HG02970 (cell line): ENCODE measurements around the gene FAM131B.
"Not testable (repeated sequence)": the region's sequence is repeated elsewhere in the genome, so short reads cannot be mapped to it uniquely, and the experiment has no call there.

Source experiments
- ATAC-seq: cut with Tn5 transposase; IDR thresholded peaks from one replicate; pipeline ENCODE4 v1.9.1; 2021; ENCODE audit warnings: mild to moderate bottlenecking, moderate library complexity, moderate number of reproducible peaks; ENCODE audit not compliant: unreplicated experiment, low FRiP score

The FAM131B gene

GRCh38 chr7:143362131-143363015, at the start of gene FAM131B:
FAM131B (minus strand) TSS chr7:143362713; CDS start chr7:143362603, 110 bp downstream.
- ATAC-seq = no peak

- no peak for ATAC-seq
These were observed 49.6 kb upstream of the FAM131B start for GRCh38 chr7:143411976-143412708.

GRCh38 chr7:143410521-143411004, 48.0 kb upstream of the FAM131B start:
- ATAC-seq = no peak

DNA sequence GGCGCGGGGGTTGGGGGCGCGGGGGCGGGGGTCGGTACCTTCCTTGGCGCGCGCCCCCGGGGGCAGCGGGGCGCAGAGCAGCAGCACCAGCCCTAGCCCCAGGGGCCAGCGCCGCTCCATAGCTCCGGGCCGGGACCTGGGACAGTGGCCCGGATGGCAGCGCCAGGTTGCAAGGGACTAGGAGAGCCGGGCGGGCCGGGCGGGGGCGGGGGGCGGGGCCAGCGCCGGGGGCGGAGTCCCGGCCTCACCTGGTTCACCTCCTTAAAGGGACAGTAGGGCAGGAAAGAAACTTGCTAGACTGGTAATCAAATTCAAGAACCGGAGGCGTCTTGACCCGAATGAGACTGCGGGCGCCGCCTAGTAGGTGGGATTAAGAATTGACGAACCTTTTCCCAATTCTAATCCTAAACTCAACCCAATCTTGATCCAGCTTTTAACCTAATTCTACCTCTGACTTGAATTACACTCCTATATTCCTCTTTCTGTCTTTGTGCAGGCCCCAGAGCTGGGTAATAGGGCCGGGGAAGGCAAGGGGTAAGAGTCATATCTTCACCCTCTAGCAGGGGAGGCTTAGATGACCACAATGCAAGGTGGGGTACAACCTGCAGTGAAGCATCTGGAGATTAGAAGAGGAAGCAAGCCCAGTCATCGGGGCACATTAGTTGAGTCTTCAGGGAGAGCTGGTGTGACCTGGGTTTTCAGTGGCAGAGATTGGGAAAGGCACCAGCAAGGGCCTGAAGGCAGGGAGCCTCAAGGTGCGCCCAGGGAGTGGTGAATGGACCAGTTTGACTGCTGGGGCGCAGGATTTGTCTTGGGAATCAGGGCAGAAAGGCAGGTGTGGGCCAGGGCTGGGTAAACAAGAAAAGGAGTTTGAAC, 46.4 kb upstream of the FAM131B start, which contains the start of gene EPHA1:
Gene EPHA1 (minus strand): TSS at position 171 of the 876 bp plus-strand sequence. CDS start 51 bp downstream, at position 120.
- no peak for ATAC-seq

DNA sequence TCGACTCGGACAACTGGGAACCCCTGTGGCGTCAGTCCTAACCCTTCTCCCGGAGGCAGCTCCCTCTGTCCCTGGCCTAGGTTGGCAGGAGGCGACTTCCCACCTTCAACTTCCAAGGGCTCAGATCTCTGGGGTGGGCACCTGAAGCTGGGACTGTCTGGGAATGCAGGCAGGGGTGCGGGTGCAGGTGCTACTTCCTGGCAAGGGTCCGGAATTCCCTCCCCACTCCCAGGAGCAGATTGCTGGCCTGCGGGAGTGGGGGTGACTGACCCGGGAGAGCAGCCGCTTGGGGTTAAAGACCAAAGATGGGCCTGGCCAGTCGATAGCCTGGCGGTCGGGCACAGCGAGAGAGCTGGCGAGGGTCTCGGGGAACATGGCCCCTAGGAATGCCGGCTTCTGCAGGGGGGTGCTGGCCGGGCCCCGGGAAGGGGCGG, 45.8 kb upstream of the FAM131B start:
- ATAC-seq = no peak

DNA sequence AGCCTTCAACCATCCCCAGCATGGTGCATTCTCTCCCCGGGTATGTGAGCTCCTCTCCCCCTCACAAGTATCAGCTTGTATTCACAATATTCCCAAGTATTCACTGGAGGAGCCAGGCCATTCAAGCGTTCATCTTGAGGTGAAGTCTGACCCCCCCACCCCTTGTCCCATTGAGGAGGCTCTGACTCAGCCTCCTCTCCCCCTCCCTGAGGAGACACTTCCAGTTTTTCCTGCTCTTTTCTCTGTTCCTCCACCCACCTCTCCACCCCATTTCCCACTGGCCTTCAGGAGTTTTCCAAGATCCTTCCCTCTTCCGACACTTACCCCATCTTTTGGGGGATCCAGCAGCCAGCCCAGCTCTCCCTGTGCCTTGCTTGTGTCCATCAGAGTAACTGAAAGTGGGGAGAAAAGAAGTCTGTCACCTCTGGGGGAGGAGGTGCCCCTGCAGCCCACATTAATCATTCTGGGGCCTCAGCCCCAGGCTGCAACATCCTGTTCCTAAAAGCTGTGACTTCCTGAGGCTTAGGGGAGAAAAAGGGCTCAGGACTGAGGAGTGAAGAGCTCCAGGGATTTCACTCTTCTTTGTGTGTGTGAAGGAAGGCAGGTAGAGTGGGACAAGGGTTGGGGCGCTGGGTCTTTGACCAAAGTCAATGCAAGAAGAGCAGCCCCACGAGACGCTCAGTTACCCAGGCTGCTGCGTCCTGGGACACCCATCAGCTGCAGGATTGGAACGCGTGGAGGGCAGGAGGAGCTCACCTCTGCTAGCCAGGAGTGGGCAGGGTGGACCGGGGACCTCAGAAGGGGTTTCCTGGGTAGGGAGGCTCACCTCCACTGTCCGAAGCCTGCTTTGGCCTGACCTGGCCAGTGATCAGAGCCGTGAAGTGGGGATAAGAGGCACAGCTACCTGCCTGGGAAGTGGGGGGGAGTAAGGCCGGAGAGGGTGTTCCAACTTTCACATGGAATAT, 45.1 kb upstream of the FAM131B start:
- no peak for ATAC-seq

DNA sequence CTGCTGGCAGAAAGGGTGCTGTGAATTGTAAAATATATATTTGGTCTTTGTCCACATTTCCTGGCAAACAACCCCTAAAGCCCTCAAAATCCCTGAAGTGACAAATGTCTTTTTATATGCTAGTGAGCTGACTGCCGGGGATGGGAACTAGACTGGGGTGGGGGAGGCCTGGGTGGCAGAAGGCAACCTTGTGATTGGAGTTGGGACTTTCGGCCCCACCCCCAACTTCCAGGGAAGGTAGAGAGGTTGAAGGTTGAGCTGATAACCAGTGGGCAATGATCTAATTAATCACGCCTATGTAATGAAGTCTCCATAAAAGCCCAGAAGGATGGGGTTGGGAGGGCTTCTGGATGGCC, 43.5 kb upstream of the FAM131B start:
- no peak for ATAC-seq

DNA sequence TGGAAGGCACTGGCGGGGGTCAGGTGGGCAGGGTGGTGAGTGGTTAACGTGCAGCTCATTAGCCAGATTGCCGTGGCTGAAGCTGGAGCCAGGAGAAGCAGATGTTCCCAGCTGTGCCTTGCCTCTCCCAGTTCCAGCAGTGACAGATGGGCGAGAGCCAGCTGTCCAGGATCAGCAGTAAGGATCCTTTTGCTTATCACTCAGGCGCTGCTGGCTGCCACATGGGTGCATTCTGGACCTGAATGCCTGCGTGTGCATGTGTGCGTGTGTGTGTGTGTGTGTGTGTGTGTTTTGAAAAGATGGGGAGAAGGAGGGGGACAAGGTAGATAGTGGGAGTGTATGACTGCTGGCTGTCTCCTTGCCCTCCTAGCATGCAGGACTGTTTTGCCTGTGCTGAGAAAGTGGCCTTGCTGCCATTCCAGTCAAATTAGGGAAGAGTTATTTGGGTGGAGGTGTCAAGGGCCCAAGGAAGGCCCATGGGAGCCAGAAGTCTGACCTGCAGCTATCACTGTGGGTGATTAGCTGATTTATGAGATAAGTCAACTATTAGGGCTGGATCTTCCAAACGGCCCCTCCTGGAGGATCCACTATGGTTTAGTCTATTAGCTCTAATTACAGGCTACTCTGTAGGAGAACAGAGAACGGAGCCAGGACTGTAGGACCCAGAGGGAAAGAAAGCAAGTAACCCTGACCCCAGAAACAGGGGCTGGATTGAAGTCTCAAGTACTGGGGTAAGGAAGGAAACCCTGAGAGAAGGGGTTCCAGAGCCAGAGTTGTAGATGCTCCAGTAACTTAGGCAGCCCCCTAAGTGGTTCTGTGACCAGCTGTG, 42.9 kb upstream of the FAM131B start:
- ATAC-seq = no peak

DNA sequence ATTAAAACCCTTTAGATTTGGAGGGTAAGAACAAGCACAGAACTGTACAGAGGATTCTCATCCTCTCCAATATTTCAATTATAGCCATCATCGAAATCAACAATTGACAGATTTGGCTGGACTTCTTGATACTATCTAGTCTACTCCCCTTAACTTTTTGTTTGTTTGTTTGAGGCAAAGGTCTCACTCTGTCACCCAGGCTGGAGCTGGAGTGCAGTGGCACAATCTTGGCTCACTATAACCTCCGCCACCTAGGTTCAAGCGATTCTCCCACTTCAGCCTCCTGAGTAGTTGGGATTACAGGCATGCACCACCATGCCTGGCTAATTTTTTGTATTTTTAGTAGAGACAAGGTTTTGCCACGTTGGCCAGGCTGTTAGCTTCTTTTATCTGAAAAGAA, 39.7 kb upstream of the FAM131B start:
- not testable (repeated sequence) for ATAC-seq

GRCh38 chr7:143401265-143401664, 38.8 kb upstream of the FAM131B start:
- ATAC-seq = no peak

DNA sequence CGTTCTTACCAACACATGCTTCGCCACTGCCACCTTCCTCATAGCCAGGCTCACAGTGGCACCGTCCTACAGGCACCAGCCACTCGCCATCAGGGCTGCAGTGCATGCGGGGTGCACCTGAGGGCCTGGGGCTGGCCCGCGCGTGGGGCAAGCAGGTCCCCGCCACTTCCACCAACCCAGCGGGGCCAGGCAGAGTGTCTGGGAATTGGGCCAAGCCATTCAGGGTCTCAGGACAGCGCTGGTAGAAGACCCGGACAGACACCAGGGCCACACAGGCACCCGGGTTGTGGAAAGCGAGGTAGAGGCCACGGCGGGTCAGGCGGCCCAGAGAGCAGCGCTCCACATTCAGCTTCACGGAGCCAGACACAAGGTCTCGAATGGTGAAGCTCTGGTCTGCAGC, 37.1 kb upstream of the FAM131B start:
- no peak for ATAC-seq

DNA sequence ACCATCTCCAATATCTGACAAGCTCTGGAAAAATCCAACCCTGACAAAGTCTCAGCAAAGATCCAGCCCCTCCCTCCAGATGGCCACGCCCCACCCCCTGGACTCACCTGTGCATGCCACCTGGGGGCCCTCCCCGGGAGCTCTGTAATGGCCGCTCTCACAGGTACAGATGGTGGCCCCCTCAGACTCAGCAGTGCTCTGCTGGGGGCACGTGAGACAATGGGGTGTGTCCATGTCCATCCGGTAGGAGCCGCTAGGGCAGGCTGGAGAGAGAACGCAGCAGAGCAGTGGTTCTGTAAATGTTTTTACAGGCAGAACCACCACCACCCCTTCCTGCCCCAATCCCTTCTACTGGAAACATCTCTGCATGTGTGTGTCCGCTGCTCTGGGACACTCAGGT, 36.6 kb upstream of the FAM131B start:
- ATAC-seq = no peak

DNA sequence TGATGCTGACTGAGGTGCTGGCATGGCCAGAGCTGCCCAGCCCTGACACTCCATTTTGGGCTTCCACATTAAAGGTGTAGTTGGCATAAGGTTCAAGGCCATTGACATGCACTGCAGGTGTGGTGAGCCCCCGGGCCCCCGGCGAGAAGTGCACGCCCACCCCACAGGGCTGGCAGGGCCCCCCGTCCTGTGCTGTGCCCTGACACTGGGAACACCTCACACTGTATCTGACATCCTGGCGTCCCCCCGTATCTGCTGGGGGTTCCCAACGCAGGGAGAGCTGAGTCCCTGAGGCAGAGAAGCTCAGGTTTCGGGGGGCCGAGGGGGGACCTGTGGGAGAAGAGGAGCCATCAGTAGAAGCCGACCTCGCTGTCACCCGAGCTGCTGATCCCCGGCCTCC, 36.1 kb upstream of the FAM131B start:
- ATAC-seq = no peak

DNA sequence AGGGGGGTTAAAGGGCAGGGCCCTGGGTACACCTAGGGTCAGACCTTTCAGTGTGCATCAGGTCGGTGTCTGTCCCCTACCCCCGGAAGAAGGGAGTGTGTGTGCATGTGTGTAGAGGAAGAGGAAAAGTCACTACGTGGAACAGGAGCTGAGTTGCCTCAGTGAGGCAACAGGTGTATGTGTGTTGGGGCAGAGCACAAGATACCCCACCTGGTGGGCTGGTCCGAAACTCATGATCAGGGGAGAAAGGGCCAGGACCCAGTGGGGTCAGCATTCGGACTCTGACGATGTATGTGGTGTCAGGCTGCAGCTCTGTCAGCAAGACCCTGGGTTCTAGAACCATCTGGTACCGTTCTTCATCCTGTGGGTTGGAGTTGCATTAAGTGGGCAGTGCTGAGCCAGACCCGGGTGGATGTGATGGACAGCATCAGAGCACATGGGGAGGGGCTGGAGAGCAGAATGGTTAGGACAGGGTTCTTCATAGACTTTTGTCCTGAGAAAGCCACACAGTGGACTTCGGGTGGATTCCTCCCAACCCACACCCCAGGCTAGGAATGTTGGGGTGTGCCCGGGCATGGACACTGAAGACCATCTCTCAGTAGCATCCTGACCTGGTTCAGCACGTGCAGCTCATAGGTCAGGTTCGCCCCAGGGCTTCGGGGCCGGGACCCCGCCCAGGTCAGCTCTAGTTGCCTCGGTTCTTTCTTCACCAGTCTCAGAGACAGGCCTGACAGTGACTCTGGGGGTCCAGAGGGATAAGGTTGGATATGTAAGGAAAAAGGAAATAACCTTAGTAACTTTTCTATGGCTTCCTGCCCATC, 35.4 kb upstream of the FAM131B start:
- no peak for ATAC-seq

DNA sequence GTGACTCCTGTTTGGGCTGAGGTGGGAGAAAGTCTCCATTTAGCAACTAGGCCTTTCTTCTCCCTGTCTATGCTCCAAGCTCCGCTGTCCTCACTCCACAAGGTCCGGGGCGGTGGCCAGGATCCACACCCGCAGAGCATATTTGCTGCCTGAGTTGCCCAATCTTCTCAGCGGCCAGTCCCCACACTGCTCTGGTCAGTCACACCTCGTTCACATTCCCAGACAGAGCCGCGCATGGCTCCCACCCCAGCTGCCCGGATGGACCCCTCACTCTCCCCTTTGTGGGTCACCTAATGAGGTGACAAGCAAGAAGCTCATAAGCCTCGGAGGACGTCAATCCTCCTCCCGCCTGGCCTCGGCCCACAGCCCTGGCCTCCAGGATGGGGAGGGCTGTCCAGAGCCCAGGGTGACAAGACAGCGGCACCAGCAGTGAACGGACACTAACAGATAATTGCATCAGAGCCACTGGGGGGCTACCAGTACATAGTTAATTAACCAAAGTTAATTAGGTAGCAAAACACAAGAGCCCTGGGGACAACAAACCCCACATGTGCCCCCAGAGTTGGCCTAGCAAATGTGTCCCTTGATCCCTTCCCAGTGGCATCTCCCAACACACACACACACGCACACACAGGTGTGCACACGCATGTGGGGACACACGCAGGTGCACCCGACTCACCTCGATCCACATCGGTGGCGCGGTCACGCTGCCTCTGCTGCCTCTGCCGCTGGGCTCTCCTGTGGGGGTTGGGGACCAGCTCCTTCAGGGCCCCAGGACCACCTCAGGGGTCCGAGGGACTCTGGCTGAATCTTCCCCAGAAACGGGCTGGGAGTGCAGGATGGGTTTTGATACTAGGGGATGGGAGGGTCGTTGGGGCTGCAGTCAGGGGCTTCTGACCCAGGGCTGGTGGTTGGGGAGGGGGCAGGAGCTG, 34.4 kb upstream of the FAM131B start:
- no peak for ATAC-seq

DNA sequence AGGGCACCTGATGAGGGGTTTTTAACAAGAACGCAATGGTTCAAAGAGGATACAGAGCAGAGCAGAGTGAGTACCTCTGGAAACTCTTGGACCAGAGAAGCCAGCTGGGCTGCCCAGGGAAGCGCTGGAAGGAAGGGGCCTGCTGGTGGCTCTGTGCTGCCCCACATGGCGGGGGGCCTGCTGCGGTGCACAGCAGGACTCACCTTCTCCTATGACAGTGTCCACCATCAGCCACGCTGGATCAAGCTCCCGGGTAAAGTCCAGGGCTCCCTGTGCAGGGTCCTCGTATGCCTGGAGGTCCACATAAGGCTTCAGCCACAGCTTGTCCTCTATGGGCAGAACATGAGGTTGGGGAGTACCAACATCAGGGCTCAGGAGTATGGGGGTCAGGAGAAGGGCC, 33.7 kb upstream of the FAM131B start:
- no peak for ATAC-seq
